ENCODE measurements around the gene SARM1.
"Not testable (repeated sequence)": the region's sequence is repeated elsewhere in the genome, so short reads cannot be mapped to it uniquely, and the experiment has no call there.

The SARM1 gene

GRCh38 chr17:28397275-28397674 is 25.8 kb downstream of the SARM1 start:
- DNase-seq = no peak

GRCh38 chr17:28397687-28398279 is 26.3 kb downstream of the SARM1 start:
- DNase-seq = no peak

- no peak for DNase-seq
These were observed 26.9 kb downstream of the SARM1 start for GRCh38 chr17:28398280-28398981.

GRCh38 chr17:28399808-28400207 is 28.3 kb downstream of the SARM1 start:
- no peak for DNase-seq

GRCh38 chr17:28402224-28402630 is 30.7 kb downstream of the SARM1 start:
- DNase-seq = no peak

GRCh38 chr17:28402844-28403243 is 31.4 kb downstream of the SARM1 start:
- DNase-seq = no peak

- no peak for DNase-seq
These were observed 32.5 kb downstream of the SARM1 start for GRCh38 chr17:28404007-28404406.

GRCh38 chr17:28404461-28404811 is 32.9 kb downstream of the SARM1 start:
- no peak for DNase-seq

GRCh38 chr17:28404812-28405570 is 33.5 kb downstream of the SARM1 start:
- DNase-seq = no peak

GRCh38 chr17:28405632-28406472 is 34.4 kb downstream of the SARM1 start, which contains the start of gene SLC46A1:
TSS of gene SLC46A1 (minus strand) at chr17:28406212. CDS start at chr17:28406114, 98 bp downstream.
- no peak for DNase-seq

- DNase-seq = no peak
These were observed 35.0 kb downstream of the SARM1 start for GRCh38 chr17:28406473-28406814.

GRCh38 chr17:28407130-28407973 is 35.9 kb downstream of the SARM1 start:
- no peak for DNase-seq

GRCh38 chr17:28407974-28408306 is 36.4 kb downstream of the SARM1 start:
- DNase-seq = no peak

- no peak for DNase-seq
These were observed 40.6 kb downstream of the SARM1 start for GRCh38 chr17:28412099-28412498.

GRCh38 chr17:28413804-28414203 is 42.3 kb downstream of the SARM1 start:
- no peak for DNase-seq

GRCh38 chr17:28415886-28416285 is 44.4 kb downstream of the SARM1 start:
- no peak for DNase-seq

- DNase-seq = no peak
These were observed 45.3 kb downstream of the SARM1 start for GRCh38 chr17:28416703-28417311.

- no peak for DNase-seq
These were observed 50.4 kb downstream of the SARM1 start for GRCh38 chr17:28421787-28422305.

- no peak for DNase-seq
These were observed 53.7 kb downstream of the SARM1 start for GRCh38 chr17:28425206-28425605.

- no peak for DNase-seq
These were observed 54.6 kb downstream of the SARM1 start for GRCh38 chr17:28426081-28426519.

- no peak for DNase-seq
These were observed 55.9 kb downstream of the SARM1 start for GRCh38 chr17:28427371-28427770.

GRCh38 chr17:28427982-28428381 is 56.5 kb downstream of the SARM1 start:
- not testable (repeated sequence) for DNase-seq
